Left renal cortex interstitium (tissue), 4 donors: ENCODE measurements around the gene LTN1. TPM values are rescaled to one million over a fixed set of nuclear protein-coding genes. Genes with fewer than 3 reads are reported as not detected.
"Not testable (repeated sequence)": the region's sequence is repeated elsewhere in the genome, so short reads cannot be mapped to it uniquely, and the experiment has no call there.

ENCODE experiments used
- DNase-seq, 4 donors: peaks; one replicate each; pipeline ENCODE4 v3.0.0-alpha.2; 2013; ENCODE audit warnings: low read depth in 4 of 4, low spot score in 2 of 4, missing footprints in 1 of 4
- polyA plus RNA-seq, 4 donors: library from polyadenylated mRNA; unstranded; fragments of 120-200 nt; gene quantifications; one replicate each; pipeline ENCODE4 v1.2.1, GENCODE V29; 2013; ENCODE audit not compliant: insufficient read length in 4 of 4

The LTN1 gene
- polyA plus RNA-seq, 4 donors, result 31.0 to 40.1 (median 34.0) TPM

GRCh38 chr21:28991861-28992525 lies 684 bp downstream of the LTN1 start:
- DNase-seq, result no peak

- not testable (repeated sequence) for DNase-seq
These were observed 4.5 kb downstream of the LTN1 start for GRCh38 chr21:28988146-28988545.

GRCh38 chr21:28986677-28987076 lies 6.0 kb downstream of the LTN1 start:
- DNase-seq, result no peak

- no peak for DNase-seq
These were observed 10.0 kb downstream of the LTN1 start for GRCh38 chr21:28982637-28983036.

- DNase-seq, result no peak
These were observed 13.6 kb downstream of the LTN1 start for GRCh38 chr21:28979092-28979491.

- DNase-seq, result no peak
These were observed 17.3 kb downstream of the LTN1 start for GRCh38 chr21:28975397-28975796.

GRCh38 chr21:28974531-28975227 lies 18.0 kb downstream of the LTN1 start:
- DNase-seq, result no peak

GRCh38 chr21:28972398-28972797 lies 20.3 kb downstream of the LTN1 start:
- no peak for DNase-seq

GRCh38 chr21:28971171-28971570 lies 21.5 kb downstream of the LTN1 start:
- DNase-seq, result no peak

GRCh38 chr21:28963831-28964230 lies 28.8 kb downstream of the LTN1 start:
- DNase-seq, result no peak

- DNase-seq, result no peak
These were observed 30.2 kb downstream of the LTN1 start for GRCh38 chr21:28962465-28962864.

GRCh38 chr21:28961927-28962326 lies 30.8 kb downstream of the LTN1 start:
- no peak for DNase-seq

GRCh38 chr21:28960245-28960644 lies 32.4 kb downstream of the LTN1 start:
- no peak for DNase-seq

- no peak for DNase-seq
These were observed 33.1 kb downstream of the LTN1 start for GRCh38 chr21:28959367-28960099.

- no peak for DNase-seq
These were observed 39.4 kb downstream of the LTN1 start for GRCh38 chr21:28953247-28953646.

- no peak for DNase-seq
These were observed 40.0 kb downstream of the LTN1 start for GRCh38 chr21:28952686-28953085.

GRCh38 chr21:28949318-28949717 lies 43.4 kb downstream of the LTN1 start:
- DNase-seq, result no peak

- no peak for DNase-seq
These were observed 48.4 kb downstream of the LTN1 start for GRCh38 chr21:28944296-28944695.

GRCh38 chr21:28943631-28944030 lies 49.0 kb downstream of the LTN1 start:
- DNase-seq, result no peak

GRCh38 chr21:28938726-28939125 lies 54.0 kb downstream of the LTN1 start:
- no peak for DNase-seq

- DNase-seq, result no peak
These were observed 54.9 kb downstream of the LTN1 start for GRCh38 chr21:28937737-28938136.

- DNase-seq, result no peak
These were observed 56.0 kb downstream of the LTN1 start for GRCh38 chr21:28936721-28937120.
